ENCODE measurements around the gene CCL5.

CCL5 gene

GRCh38 chr17:35889818-35890773 lies 9.9 kb upstream of the CCL5 start:
- Histone ChIP-seq H3K27me3 (replicated peaks; ENCODE audit: control insufficient read depth, insufficient read depth, low read length, poor library complexity, severe bottlenecking) (no peaks in the 10 kb centered on the region), H3K4me3 (ENCODE audit: insufficient read depth, low read depth, low read length, poor library complexity, severe bottlenecking) (no peak overlapping the region), H3K36me3 (ENCODE audit: control insufficient read depth, insufficient read depth, low read length) (no peaks in the 10 kb centered on the region), H3K9me3 (ENCODE audit: control insufficient read depth, low read length) (no peaks in the 10 kb centered on the region), H3K27ac (ENCODE audit: insufficient read depth, low read length, poor library complexity, severe bottlenecking) (peak overlapping the region; percentile 9), H3K4me1 (ENCODE audit: control insufficient read depth, insufficient read depth, low read length, poor library complexity, severe bottlenecking) (no peaks in the 10 kb centered on the region)
- DNase-seq: no peak

- no peaks in the 10 kb centered on the region for H3K9me3 ChIP-seq (ENCODE audit: control insufficient read depth, low read length)
- no peak overlapping the region for H3K27ac ChIP-seq (ENCODE audit: insufficient read depth, low read length, poor library complexity, severe bottlenecking)
- no peak for DNase-seq
- no peak overlapping the region for H3K4me3 ChIP-seq (ENCODE audit: insufficient read depth, low read depth, low read length, poor library complexity, severe bottlenecking)
- no peaks in the 10 kb centered on the region for H3K36me3 ChIP-seq (ENCODE audit: control insufficient read depth, insufficient read depth, low read length)
- no peaks in the 10 kb centered on the region for H3K4me1 ChIP-seq (ENCODE audit: control insufficient read depth, insufficient read depth, low read length, poor library complexity, severe bottlenecking)
- no peaks in the 10 kb centered on the region for H3K27me3 ChIP-seq (replicated peaks; ENCODE audit: control insufficient read depth, insufficient read depth, low read length, poor library complexity, severe bottlenecking)
Measured at GRCh38 chr17:35889241-35889640, 9.1 kb upstream of the CCL5 start.

- DNase-seq: no peak
- Histone ChIP-seq H3K4me1 (ENCODE audit: control insufficient read depth, insufficient read depth, low read length, poor library complexity, severe bottlenecking) (no peaks in the 10 kb centered on the region), H3K27ac (ENCODE audit: insufficient read depth, low read length, poor library complexity, severe bottlenecking) (no peak overlapping the region), H3K27me3 (replicated peaks; ENCODE audit: control insufficient read depth, insufficient read depth, low read length, poor library complexity, severe bottlenecking) (no peaks in the 10 kb centered on the region), H3K4me3 (ENCODE audit: insufficient read depth, low read depth, low read length, poor library complexity, severe bottlenecking) (no peak overlapping the region), H3K9me3 (ENCODE audit: control insufficient read depth, low read length) (no peaks in the 10 kb centered on the region), H3K36me3 (ENCODE audit: control insufficient read depth, insufficient read depth, low read length) (no peaks in the 10 kb centered on the region)
Measured at GRCh38 chr17:35878361-35878760, 1.8 kb downstream of the CCL5 start.

- Histone ChIP-seq H3K36me3 (ENCODE audit: control insufficient read depth, insufficient read depth, low read length) (no peaks in the 10 kb centered on the region), H3K27ac (ENCODE audit: insufficient read depth, low read length, poor library complexity, severe bottlenecking) (no peak overlapping the region), H3K4me1 (ENCODE audit: control insufficient read depth, insufficient read depth, low read length, poor library complexity, severe bottlenecking) (no peaks in the 10 kb centered on the region), H3K4me3 (ENCODE audit: insufficient read depth, low read depth, low read length, poor library complexity, severe bottlenecking) (no peak overlapping the region), H3K27me3 (replicated peaks; ENCODE audit: control insufficient read depth, insufficient read depth, low read length, poor library complexity, severe bottlenecking) (no peaks in the 10 kb centered on the region), H3K9me3 (ENCODE audit: control insufficient read depth, low read length) (no peaks in the 10 kb centered on the region)
- DNase-seq: no peak
Measured at GRCh38 chr17:35877345-35878029, 2.7 kb downstream of the CCL5 start.

GRCh38 chr17:35876534-35876933 lies 3.6 kb downstream of the CCL5 start:
- no peaks in the 10 kb centered on the region for H3K9me3 ChIP-seq (ENCODE audit: control insufficient read depth, low read length)
- H3K27me3 ChIP-seq (replicated peaks; ENCODE audit: control insufficient read depth, insufficient read depth, low read length, poor library complexity, severe bottlenecking): no peaks in the 10 kb centered on the region
- no peak for DNase-seq
- no peaks in the 10 kb centered on the region for H3K4me1 ChIP-seq (ENCODE audit: control insufficient read depth, insufficient read depth, low read length, poor library complexity, severe bottlenecking)
- H3K4me3 ChIP-seq (ENCODE audit: insufficient read depth, low read depth, low read length, poor library complexity, severe bottlenecking): no peak overlapping the region
- no peak overlapping the region for H3K27ac ChIP-seq (ENCODE audit: insufficient read depth, low read length, poor library complexity, severe bottlenecking)
- no peaks in the 10 kb centered on the region for H3K36me3 ChIP-seq (ENCODE audit: control insufficient read depth, insufficient read depth, low read length)

GRCh38 chr17:35875800-35876139 lies 4.4 kb downstream of the CCL5 start:
- DNase-seq: no peak
- H3K27me3 ChIP-seq (replicated peaks; ENCODE audit: control insufficient read depth, insufficient read depth, low read length, poor library complexity, severe bottlenecking): no peaks in the 10 kb centered on the region
- no peak overlapping the region for H3K4me3 ChIP-seq (ENCODE audit: insufficient read depth, low read depth, low read length, poor library complexity, severe bottlenecking)
- no peak overlapping the region for H3K27ac ChIP-seq (ENCODE audit: insufficient read depth, low read length, poor library complexity, severe bottlenecking)
- H3K9me3 ChIP-seq (ENCODE audit: control insufficient read depth, low read length): no peaks in the 10 kb centered on the region
- no peaks in the 10 kb centered on the region for H3K4me1 ChIP-seq (ENCODE audit: control insufficient read depth, insufficient read depth, low read length, poor library complexity, severe bottlenecking)
- H3K36me3 ChIP-seq (ENCODE audit: control insufficient read depth, insufficient read depth, low read length): no peaks in the 10 kb centered on the region

GRCh38 chr17:35875072-35875799 lies 4.9 kb downstream of the CCL5 start:
- Histone ChIP-seq H3K36me3 (ENCODE audit: control insufficient read depth, insufficient read depth, low read length) (no peaks in the 10 kb centered on the region), H3K9me3 (ENCODE audit: control insufficient read depth, low read length) (no peaks in the 10 kb centered on the region), H3K27ac (ENCODE audit: insufficient read depth, low read length, poor library complexity, severe bottlenecking) (no peak overlapping the region), H3K27me3 (replicated peaks; ENCODE audit: control insufficient read depth, insufficient read depth, low read length, poor library complexity, severe bottlenecking) (no peaks in the 10 kb centered on the region), H3K4me3 (ENCODE audit: insufficient read depth, low read depth, low read length, poor library complexity, severe bottlenecking) (no peak overlapping the region), H3K4me1 (ENCODE audit: control insufficient read depth, insufficient read depth, low read length, poor library complexity, severe bottlenecking) (no peaks in the 10 kb centered on the region)
- no peak for DNase-seq

GRCh38 chr17:35872196-35872980 lies 7.8 kb downstream of the CCL5 start:
- no peaks in the 10 kb centered on the region for H3K27me3 ChIP-seq (replicated peaks; ENCODE audit: control insufficient read depth, insufficient read depth, low read length, poor library complexity, severe bottlenecking)
- H3K9me3 ChIP-seq (ENCODE audit: control insufficient read depth, low read length): no peaks in the 10 kb centered on the region
- H3K27ac ChIP-seq (ENCODE audit: insufficient read depth, low read length, poor library complexity, severe bottlenecking): no peak overlapping the region
- H3K4me1 ChIP-seq (ENCODE audit: control insufficient read depth, insufficient read depth, low read length, poor library complexity, severe bottlenecking): no peaks in the 10 kb centered on the region
- no peak overlapping the region for H3K4me3 ChIP-seq (ENCODE audit: insufficient read depth, low read depth, low read length, poor library complexity, severe bottlenecking)
- no peaks in the 10 kb centered on the region for H3K36me3 ChIP-seq (ENCODE audit: control insufficient read depth, insufficient read depth, low read length)
- no peak for DNase-seq

- no peak for DNase-seq
- no peaks in the 10 kb centered on the region for H3K4me1 ChIP-seq (ENCODE audit: control insufficient read depth, insufficient read depth, low read length, poor library complexity, severe bottlenecking)
- H3K4me3 ChIP-seq (ENCODE audit: insufficient read depth, low read depth, low read length, poor library complexity, severe bottlenecking): no peak overlapping the region
- H3K9me3 ChIP-seq (ENCODE audit: control insufficient read depth, low read length): no peaks in the 10 kb centered on the region
- H3K27ac ChIP-seq (ENCODE audit: insufficient read depth, low read length, poor library complexity, severe bottlenecking): no peak overlapping the region
- no peaks in the 10 kb centered on the region for H3K36me3 ChIP-seq (ENCODE audit: control insufficient read depth, insufficient read depth, low read length)
- no peaks in the 10 kb centered on the region for H3K27me3 ChIP-seq (replicated peaks; ENCODE audit: control insufficient read depth, insufficient read depth, low read length, poor library complexity, severe bottlenecking)
Measured at GRCh38 chr17:35870906-35871819, 9.0 kb downstream of the CCL5 start.
